ENCODE measurements around the gene WDR44.
"Not testable (repeated sequence)": the region's sequence is repeated elsewhere in the genome, so short reads cannot be mapped to it uniquely, and the experiment has no call there.

- not testable (repeated sequence) for TF ChIP-seq PBX3 (IDR thresholded peaks at IDR 0.05; ENCODE audit: insufficient replicate concordance, low read depth, low read length); REST (IDR thresholded peaks at IDR 0.05; ENCODE audit: low read depth, low read length); SIX5 (IDR thresholded peaks at IDR 0.05; ENCODE audit: low read depth, low read length, severe bottlenecking); CTCF (IDR thresholded peaks at IDR 0.05 in 2 of 3, conservative IDR thresholded peaks at IDR 0.05 in 1 of 3; ENCODE audit: control insufficient read depth in 2 of 3, extremely low read depth in 1 of 3, insufficient read depth in 1 of 3, low read depth in 3 of 3, low read length in 3 of 3); RAD21 (IDR thresholded peaks at IDR 0.05; ENCODE audit: insufficient read depth, low read depth, low read length); SP1 (IDR thresholded peaks at IDR 0.05; ENCODE audit: low read depth, low read length); CBFB (IDR thresholded peaks at IDR 0.05; ENCODE audit: low read depth); RELB (IDR thresholded peaks at IDR 0.05; ENCODE audit: low read depth); GATAD2B (conservative IDR thresholded peaks at IDR 0.05; ENCODE audit: low read depth); RELA (IDR thresholded peaks at IDR 0.05; ENCODE audit: borderline replicate concordance, partially characterized antibody); FOXK2 (IDR thresholded peaks at IDR 0.05)
These were observed 124.9 kb downstream of the WDR44 start for GRCh38 chrX:118470721-118471347.

Data from GM12878 (cell line).